HCT116 (cell line): Measurements from ENCODE around the gene MYO1A.

Experiments
- ATF3 ChIP-seq: IDR thresholded peaks from 2 replicates; pipeline ENCODE4 v1.6.1; 2012
- CTCF ChIP-seq, 3 experiments: fragments of 200-600 bp in 1 of 3; sonication (generic) in 1 of 3; IDR thresholded peaks in 2 of 3; conservative IDR thresholded peaks in 1 of 3; 2 replicates each; pipeline ENCODE4 v1.5.1; 2012 to 2017; ENCODE audit warnings: low read depth in 2 of 3, low read length in 2 of 3, antibody characterized with exemption in 1 of 3, borderline replicate concordance in 1 of 3, control low read depth in 1 of 3, mild to moderate bottlenecking in 1 of 3, mixed read lengths in 1 of 3, mixed run types in 1 of 3, moderate library complexity in 1 of 3; ENCODE audit not compliant: insufficient read depth in 1 of 3
- EZH2 ChIP-seq: fragments of 200-600 bp; sonication (generic); IDR thresholded peaks from 2 replicates; pipeline ENCODE4 v1.6.1; 2017; ENCODE audit warnings: antibody characterized with exemption, mixed run types
- JUND ChIP-seq: IDR thresholded peaks from 2 replicates; pipeline ENCODE4 v1.6.1; 2012
- POLR2A ChIP-seq: IDR thresholded peaks from 2 replicates; pipeline ENCODE4 v1.7.0; 2011; ENCODE audit warnings: borderline replicate concordance; ENCODE audit not compliant: insufficient read depth, insufficient read length; ENCODE audit errors: extremely low read depth
- POLR2AphosphoS5 ChIP-seq: IDR thresholded peaks from 2 replicates; pipeline ENCODE4 v1.6.1; 2011; ENCODE audit warnings: mild to moderate bottlenecking, low read depth, low read length, moderate library complexity
- RAD21 ChIP-seq: IDR thresholded peaks from 2 replicates; pipeline ENCODE4 v1.6.1; 2012; ENCODE audit warnings: low read depth, mild to moderate bottlenecking
- REST ChIP-seq: IDR thresholded peaks from 2 replicates; pipeline ENCODE4 v1.6.1; 2012; ENCODE audit warnings: low read depth
- SP1 ChIP-seq: IDR thresholded peaks from 2 replicates; pipeline ENCODE4 v1.6.1; 2012; ENCODE audit warnings: low read depth
- TCF7L2 ChIP-seq: IDR thresholded peaks from 2 replicates; pipeline ENCODE4 v1.7.0; 2011; ENCODE audit warnings: borderline replicate concordance, inconsistent platforms; ENCODE audit not compliant: insufficient read depth, insufficient read length; ENCODE audit errors: extremely low read depth
- YY1 ChIP-seq: IDR thresholded peaks from 2 replicates; pipeline ENCODE4 v1.6.1; 2011; ENCODE audit warnings: low read length, low read depth, moderate library complexity, mild to moderate bottlenecking; ENCODE audit not compliant: insufficient replicate concordance; ENCODE audit errors: extremely low read depth
- ZBTB33 ChIP-seq: IDR thresholded peaks from 2 replicates; pipeline ENCODE4 v1.6.1; 2011; ENCODE audit warnings: mild to moderate bottlenecking, low read length, moderate library complexity; ENCODE audit not compliant: insufficient replicate concordance; ENCODE audit errors: extremely low read depth
- ZFX ChIP-seq: fragments of 450-650 bp; IDR thresholded peaks from 2 replicates; pipeline ENCODE4 v1.6.1; 2017

GRCh38 chr12:57001448-57001906 is 48.5 kb downstream of the MYO1A start:
- peak; percentile 76 to 91 (median 83) for TF ChIP-seq CTCF (IDR thresholded peaks at IDR 0.05 in 2 of 3, conservative IDR thresholded peaks at IDR 0.05 in 1 of 3; ENCODE audit: borderline replicate concordance in 1 of 3, insufficient read depth in 1 of 3, low read depth in 2 of 3, low read length in 2 of 3)
- no peak for TF ChIP-seq POLR2A
- TF ChIP-seq POLR2AphosphoS5: no peak
- no peak for TF ChIP-seq YY1
- no peak for TF ChIP-seq ATF3
- no peak for TF ChIP-seq EZH2
- no peak for TF ChIP-seq JUND
- no peak for TF ChIP-seq TCF7L2
- TF ChIP-seq REST: no peak
- TF ChIP-seq RAD21: peak; percentile 88
- TF ChIP-seq ZFX: no peak
- TF ChIP-seq ZBTB33: no peak
- TF ChIP-seq SP1: no peak
